HepG2 (cell line): ENCODE data around the gene VWA3A. TPM values are rescaled to one million over a fixed set of nuclear protein-coding genes. Genes with fewer than 3 reads are reported as not detected.
A peak's percentile ranks its signal among the peaks of the same experiment; 100 is the strongest.

Experiments used
- CENPT ChIP-seq: sonication (generic); formaldehyde crosslinking; IDR thresholded peaks from 2 replicates; pipeline ENCODE4 v1.8.0; 2022; ENCODE audit warnings: low read depth, mild to moderate bottlenecking, moderate library complexity, missing genetic modification reagents
- ELF3 ChIP-seq: IDR thresholded peaks from 2 replicates; pipeline ENCODE4 v1.6.1; 2016; ENCODE audit warnings: missing genetic modification reagents, missing compliant biosample characterization
- GRHL1 ChIP-seq: sonication (generic); formaldehyde crosslinking; conservative IDR thresholded peaks from 2 replicates; pipeline ENCODE4 v1.8.0; 2022; ENCODE audit warnings: missing genetic modification reagents
- KDM3A ChIP-seq: IDR thresholded peaks from 2 replicates; pipeline ENCODE4 v1.6.1; 2018; ENCODE audit warnings: low read depth, missing compliant biosample characterization
- KDM5B ChIP-seq: sonication (generic); formaldehyde crosslinking; IDR thresholded peaks from 2 replicates; pipeline ENCODE4 v1.4.0; 2020; ENCODE audit warnings: missing genetic modification reagents, mild to moderate bottlenecking, borderline replicate concordance
- MAF1 ChIP-seq: sonication (generic); formaldehyde crosslinking; IDR thresholded peaks from 2 replicates; pipeline ENCODE4 v1.5.0; 2020; ENCODE audit warnings: missing genetic modification reagents, borderline replicate concordance
- MIER2 ChIP-seq: IDR thresholded peaks from 2 replicates; pipeline ENCODE4 v1.6.1; 2016; ENCODE audit warnings: missing biosample characterization, missing genetic modification reagents
- MNT ChIP-seq: fragments of 450-650 bp; IDR thresholded peaks from 2 replicates; pipeline ENCODE4 v1.6.1; 2016
- NFE2 ChIP-seq: sonication (generic); formaldehyde crosslinking; IDR thresholded peaks from 2 replicates; pipeline ENCODE4 v1.4.0; 2020; ENCODE audit warnings: missing genetic modification reagents
- NFKB2 ChIP-seq: sonication (generic); formaldehyde crosslinking; IDR thresholded peaks from 2 replicates; pipeline ENCODE4 v1.4.0; 2020; ENCODE audit warnings: missing genetic modification reagents, borderline replicate concordance
- NR2F1 ChIP-seq, 2 experiments: fragments of 450-650 bp in 1 of 2; formaldehyde crosslinking in 1 of 2; IDR thresholded peaks; 2 replicates each; pipeline versions ENCODE4 v1.5.0 to v1.6.1; 2016 to 2020; ENCODE audit warnings: mild to moderate bottlenecking in 1 of 2, missing compliant biosample characterization in 1 of 2, missing genetic modification reagents in 1 of 2, moderate library complexity in 1 of 2
- RBAK ChIP-seq: sonication (generic); formaldehyde crosslinking; IDR thresholded peaks from 2 replicates; pipeline ENCODE4 v1.5.1; 2020; ENCODE audit warnings: mild to moderate bottlenecking, missing genetic modification reagents
- RBFOX2 ChIP-seq: fragments of 200-400 bp; formaldehyde crosslinking; IDR thresholded peaks from 2 replicates; pipeline ENCODE4 v1.6.1; 2017; ENCODE audit warnings: low read depth, mild to moderate bottlenecking, low read length
- SALL1 ChIP-seq: sonication (generic); formaldehyde crosslinking; IDR thresholded peaks from 2 replicates; pipeline ENCODE4 v1.8.0; 2022; ENCODE audit warnings: mild to moderate bottlenecking, missing genetic modification reagents
- SNAPC2 ChIP-seq: sonication (generic); formaldehyde crosslinking; IDR thresholded peaks from 2 replicates; pipeline ENCODE4 v1.8.1; 2022; ENCODE audit warnings: mild to moderate bottlenecking, missing genetic modification reagents
- SNAPC5 ChIP-seq: sonication (generic); formaldehyde crosslinking; IDR thresholded peaks from 2 replicates; pipeline ENCODE4 v1.8.1; 2023; ENCODE audit warnings: mild to moderate bottlenecking, missing genetic modification reagents, borderline replicate concordance
- TEAD2 ChIP-seq: sonication (generic); formaldehyde crosslinking; IDR thresholded peaks from 2 replicates; pipeline ENCODE4 v1.9.0; 2021; ENCODE audit warnings: missing genetic modification reagents
- THAP9 ChIP-seq: sonication (generic); formaldehyde crosslinking; IDR thresholded peaks from 2 replicates; pipeline ENCODE4; 2020; ENCODE audit warnings: missing genetic modification reagents, mild to moderate bottlenecking, borderline replicate concordance
- U2AF1 ChIP-seq: fragments of 200-400 bp; formaldehyde crosslinking; optimal IDR thresholded peaks from 2 replicates; pipeline ENCODE3; 2017; ENCODE audit warnings: mild to moderate bottlenecking, low read depth, low read length
- ZMYM3 ChIP-seq: sonication (generic); formaldehyde crosslinking; IDR thresholded peaks from 2 replicates; pipeline ENCODE4 v1.5.1; 2020; ENCODE audit warnings: mild to moderate bottlenecking, missing genetic modification reagents
- ZNF143 ChIP-seq: sonication (generic); formaldehyde crosslinking; IDR thresholded peaks from 2 replicates; pipeline ENCODE4 v1.4.0; 2020; ENCODE audit warnings: missing genetic modification reagents
- ZNF205 ChIP-seq: IDR thresholded peaks from 2 replicates; pipeline ENCODE4 v1.6.1; 2018; ENCODE audit warnings: missing biosample characterization, missing genetic modification reagents
- ZNF639 ChIP-seq: conservative IDR thresholded peaks from 2 replicates; pipeline ENCODE4 v1.6.1; 2018; ENCODE audit warnings: missing genetic modification reagents
- polyA plus RNA-seq, 8 experiments: library from polyadenylated mRNA; depleted of rRNA in 3 of 8; stranded (reverse) in 7 of 8; unstranded in 1 of 8; fragments of >200 nt; fragmentation: Illumina TruSeq in 4 of 8; extraction: Trizol in 4 of 8; gene quantifications; 2 replicates each; pipeline versions ENCODE4 v1.2.1 to v1.2.3, GENCODE V29; 2011 to 2016; ENCODE audit warnings: low read depth in 4 of 8, missing spikeins in 1 of 8, mixed read lengths in 1 of 8; ENCODE audit not compliant: insufficient read depth in 1 of 8
- total RNA-seq, 5 experiments: library from RNA; depleted of rRNA; stranded (reverse); fragments of >200 nt; fragmentation: Illumina TruSeq; extraction: Trizol; gene quantifications; 2 replicates each; pipeline ENCODE4 v1.2.3, GENCODE V29; 2016; ENCODE audit warnings: low read depth in 1 of 5

The VWA3A gene
- total and polyA plus RNA-seq, 2 of the 13 experiments (the other 11 are each of a cell fraction or from before 2014, with no cell fraction given) = 0.03 to 0.07 TPM

- TF ChIP-seq KDM3A (CRISPR knock-in tag) (0 out of 2 replicates have a peak, but pooled peaks have one; percentile 35), ELF3 (CRISPR knock-in tag) (no peak), KDM5B (CRISPR knock-in tag) (no peak), RBAK (CRISPR knock-in tag) (no peak), GRHL1 (CRISPR knock-in tag) (no peak), SNAPC2 (CRISPR knock-in tag) (0 out of 2 replicates have a peak, but pooled peaks have one; percentile 41), ZNF639 (no peak), NR2F1 (CRISPR knock-in tag; IDR thresholded peaks at IDR 0.05) (no peak), SNAPC5 (CRISPR knock-in tag) (no peak), SALL1 (no peak), MAF1 (CRISPR knock-in tag) (no peak), NFKB2 (CRISPR knock-in tag) (no peak), RBFOX2 (no peak), THAP9 (no peak), TEAD2 (CRISPR knock-in tag) (no peak), ZNF205 (no peak), ZMYM3 (no peak), MNT (no peak), CENPT (CRISPR knock-in tag) (no peak), NFE2 (CRISPR knock-in tag) (no peak), MIER2 (CRISPR knock-in tag) (peak; percentile 49; the same call in 1 of the 2 replicates), U2AF1 (no peak), ZNF143 (CRISPR knock-in tag) (no peak)
Measured at GRCh38 chr16:22077700-22078313, 14.5 kb upstream of the VWA3A start (continued).
